GM21723 (cell line): ENCODE results near the gene FSCN2.

Experiments
- ATAC-seq: cut with Tn5 transposase; IDR thresholded peaks from one replicate; pipeline ENCODE4 v1.9.1; 2021; ENCODE audit warnings: mild to moderate bottlenecking, moderate library complexity; ENCODE audit not compliant: unreplicated experiment

FSCN2 gene

DNA sequence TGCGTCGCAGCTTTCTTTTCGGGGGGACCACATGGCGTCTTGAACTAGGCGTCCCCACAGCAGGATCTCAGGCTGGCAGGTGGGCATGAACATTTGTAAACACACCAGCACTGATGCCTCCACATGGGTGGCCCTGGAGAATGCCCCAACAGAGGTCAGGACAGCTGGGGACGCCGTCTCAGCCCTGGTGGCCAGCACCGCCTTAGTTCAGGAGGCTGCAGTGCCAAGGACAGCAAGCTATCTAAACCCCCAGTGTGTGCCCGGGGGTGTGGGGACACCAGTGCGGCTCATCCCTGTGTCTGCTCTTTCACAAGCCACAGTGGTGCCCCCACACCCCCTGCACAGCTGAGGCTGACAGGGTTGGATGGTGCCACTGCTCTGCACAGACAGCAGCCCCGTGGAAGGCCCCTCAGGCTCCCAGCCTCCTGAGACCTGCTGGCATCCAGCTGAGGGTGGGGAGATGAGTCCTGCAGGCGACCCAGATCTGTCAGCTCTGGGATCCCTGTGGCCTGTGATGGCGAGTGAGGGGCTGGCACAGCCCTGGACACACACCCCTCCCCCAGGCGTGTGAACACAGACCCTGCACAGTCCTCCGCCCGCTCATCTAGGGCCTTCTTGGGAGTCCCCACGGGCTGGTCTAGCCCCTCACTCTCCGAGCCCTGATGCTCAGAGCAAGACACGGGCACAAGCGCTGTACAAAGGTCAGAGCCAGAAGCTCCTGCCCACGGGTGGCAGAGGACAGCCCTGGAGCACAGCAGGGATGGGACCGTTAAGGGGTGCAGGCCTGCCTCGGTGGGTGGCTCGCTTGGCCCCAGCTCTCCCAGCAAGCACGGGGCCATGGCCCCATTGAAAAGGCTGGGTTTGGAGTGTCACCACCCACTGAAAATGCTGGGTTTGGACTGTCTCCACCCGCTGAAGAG lies 10.7 kb downstream of the FSCN2 start:
- ATAC-seq = no peak

- ATAC-seq = no peak
Measured at GRCh38 chr17:81539571-81539900, 11.4 kb downstream of the FSCN2 start.

GRCh38 chr17:81539961-81540675 lies 11.9 kb downstream of the FSCN2 start:
- no peak for ATAC-seq

DNA sequence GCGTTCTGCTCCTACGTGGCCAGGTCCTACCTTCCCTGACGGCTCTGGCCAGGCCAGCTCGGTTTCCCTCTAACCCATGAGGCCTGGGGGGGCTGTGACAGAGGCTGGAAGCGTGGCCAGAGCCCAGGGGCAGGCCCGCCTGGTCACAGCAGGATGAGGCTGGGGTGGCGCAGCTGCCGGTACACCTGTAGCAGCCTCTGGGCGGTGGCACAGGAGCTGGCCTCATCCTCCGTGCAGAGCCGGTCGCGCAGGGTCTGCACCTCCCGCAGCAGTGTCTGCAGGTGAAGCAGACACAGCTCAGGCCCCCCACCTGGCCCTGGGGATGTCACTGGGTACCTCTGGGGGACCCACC lies 12.5 kb downstream of the FSCN2 start:
- ATAC-seq = no peak

DNA sequence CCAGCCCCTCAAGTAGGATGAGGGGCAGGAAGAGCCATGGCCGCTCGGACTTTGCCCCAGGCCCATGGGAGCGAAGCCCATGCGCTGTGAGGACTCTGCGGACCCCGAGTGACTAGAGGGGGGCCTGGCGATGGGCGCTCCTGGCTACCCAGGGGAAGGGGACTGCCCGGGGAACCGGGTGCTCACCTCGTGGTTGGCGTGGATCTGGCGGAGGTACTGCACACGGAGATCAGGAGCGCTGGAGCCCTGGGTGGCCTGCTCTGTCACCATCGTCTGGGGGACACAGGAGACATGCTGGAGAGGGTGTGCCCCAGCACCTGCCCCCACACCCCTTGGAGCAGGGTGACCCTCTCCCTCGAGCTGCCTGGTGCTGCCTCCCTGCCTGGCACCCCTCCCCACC lies 12.9 kb downstream of the FSCN2 start:
- no peak for ATAC-seq

DNA sequence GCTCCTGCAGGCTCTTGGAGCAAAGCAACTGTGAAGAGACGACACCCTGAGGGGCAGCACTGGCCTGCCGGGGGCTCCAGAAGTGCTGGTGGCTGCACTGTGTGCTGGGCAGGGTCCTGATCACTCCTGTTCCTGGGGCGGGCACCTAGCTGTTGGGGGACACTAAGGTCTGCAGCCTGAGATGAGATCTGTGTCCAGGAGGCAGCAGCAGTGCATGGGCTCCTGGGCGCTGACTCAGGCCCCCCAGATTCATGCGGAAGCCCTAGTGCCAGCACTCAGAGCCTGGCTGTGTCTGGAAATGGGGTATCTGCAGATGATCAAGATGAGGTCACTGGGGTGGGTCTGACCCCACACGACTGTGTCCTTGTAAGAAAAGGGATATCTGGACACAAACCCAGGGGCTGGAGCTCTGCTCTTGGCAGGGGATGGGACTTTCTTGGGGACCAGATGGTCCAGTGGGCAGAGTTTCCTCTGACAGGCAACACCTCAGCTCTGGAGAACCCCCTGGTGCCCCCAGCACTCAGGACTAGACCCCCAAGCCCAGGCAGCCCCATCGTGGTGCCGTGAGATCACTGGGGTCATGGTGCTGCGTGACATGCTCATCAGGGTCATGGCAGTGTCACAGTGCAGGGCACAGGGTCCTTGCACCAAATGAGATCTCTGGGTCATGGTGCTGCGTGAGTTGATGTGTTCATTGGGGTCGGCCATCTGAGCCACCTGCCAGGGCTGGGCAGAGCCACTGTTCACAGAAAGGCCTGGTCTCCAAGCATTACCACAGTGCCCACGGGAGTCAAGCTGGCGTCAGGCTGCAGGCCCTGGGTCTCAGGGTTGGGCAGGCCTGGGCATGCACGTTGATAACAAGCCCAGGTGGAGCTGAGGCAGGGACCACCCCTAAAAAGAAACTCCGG lies 14.5 kb downstream of the FSCN2 start:
- no peak for ATAC-seq

DNA sequence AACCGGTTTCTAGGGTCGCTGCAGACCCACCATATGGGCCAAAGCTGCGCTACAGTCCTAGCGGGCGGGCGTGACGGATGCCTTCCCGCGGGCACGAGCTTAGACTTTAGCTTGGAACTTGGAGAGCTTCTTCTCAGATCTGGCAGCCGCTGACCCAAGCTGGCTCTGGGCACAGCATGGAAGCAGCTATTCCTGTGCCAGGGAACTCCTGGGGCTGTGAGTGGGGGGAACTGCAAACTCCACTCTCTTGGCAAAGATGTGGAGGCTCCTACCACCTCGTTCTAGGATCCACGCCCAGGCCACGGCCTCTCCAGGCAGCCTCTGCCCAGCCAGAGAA lies 15.1 kb downstream of the FSCN2 start:
- ATAC-seq = no peak

DNA sequence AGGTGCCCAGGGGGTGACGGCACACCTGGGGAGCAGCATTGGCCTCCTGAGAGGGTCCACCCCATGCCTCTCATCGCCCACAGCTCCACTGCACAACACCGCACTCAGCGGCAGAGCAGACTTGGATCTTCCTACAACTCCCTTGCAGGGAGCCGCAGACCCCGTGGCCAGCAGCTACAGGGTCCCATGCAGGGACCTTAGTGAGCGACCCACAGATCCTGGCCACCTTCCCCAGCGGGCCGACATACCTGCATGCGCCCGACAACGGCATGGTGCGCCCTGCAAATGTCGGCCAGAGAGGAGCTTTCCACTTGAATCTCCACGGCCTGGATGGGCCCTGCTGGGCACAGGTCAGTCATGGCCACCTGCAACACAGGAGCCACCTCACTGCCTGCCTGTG lies 15.6 kb downstream of the FSCN2 start:
- ATAC-seq = no peak

DNA sequence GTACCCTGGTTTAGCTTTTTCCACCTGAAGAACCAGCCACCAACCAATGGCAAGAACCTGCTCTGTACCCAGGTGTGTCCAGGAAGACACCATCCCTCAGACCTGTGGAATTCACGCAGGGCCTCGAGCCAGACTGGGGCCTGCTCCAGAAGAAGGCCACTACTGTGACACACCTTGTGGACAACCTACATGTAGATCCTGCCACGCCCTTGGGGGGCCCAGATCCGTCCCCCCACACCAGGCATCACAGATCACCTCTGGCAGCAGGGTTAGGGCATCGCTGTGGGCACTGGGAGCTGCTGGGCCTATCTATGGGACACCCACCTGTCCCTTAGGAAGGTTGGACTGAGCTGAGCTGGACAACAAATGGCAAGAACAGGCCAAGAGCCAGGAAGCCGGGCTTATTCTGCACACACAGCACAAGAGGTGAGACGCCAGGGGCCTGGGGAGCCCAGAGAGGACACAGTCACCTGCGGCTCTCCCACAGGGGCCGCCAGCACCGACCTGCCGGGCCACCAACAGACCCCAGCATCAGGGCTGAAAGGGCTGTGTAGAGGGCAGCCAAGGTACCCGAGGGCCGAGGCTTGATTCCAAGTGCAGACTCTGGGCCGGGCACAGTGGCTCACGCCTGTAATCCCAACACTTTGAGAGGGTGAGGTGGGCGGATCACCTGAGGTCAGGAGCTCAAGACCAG lies 16.3 kb downstream of the FSCN2 start:
- ATAC-seq = no peak

DNA sequence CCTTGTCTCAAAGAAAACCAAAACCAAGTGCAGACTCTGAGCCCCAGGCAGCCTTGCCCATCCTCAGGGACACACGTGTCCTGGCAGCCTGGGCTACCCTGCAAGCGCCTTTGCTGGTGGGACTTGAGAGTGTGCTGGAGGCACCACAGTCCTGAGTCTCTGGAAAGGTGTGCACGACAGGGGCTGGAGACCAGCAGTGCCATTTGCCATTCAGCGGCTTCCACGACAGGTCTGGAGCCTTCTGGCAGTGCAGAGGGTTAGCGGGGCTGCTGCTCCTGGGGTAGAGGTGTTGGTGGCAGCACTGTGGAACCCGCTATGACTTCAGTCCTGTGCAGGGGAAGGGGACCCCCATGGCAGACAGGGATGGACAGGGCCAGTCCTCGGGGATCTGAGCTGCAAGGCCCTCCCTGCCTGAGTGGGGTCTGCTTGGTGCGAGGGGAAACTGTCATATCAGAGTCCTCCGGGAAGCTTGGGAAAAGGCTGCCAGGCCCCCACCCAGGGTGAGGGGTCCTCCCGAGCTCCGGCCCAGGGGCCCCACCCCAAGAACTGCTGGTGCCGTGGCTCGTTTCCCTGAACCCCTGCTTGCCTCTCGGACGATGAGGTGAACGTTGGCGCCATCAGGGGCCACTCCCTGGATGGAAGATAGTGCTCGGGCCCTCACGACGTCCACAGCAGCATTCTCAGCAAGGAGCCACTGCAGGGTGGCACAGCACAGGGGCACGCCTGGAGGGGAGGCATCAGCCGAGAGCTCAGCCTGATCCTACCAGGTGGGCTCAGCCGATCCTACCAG lies 17.2 kb downstream of the FSCN2 start:
- no peak for ATAC-seq

- ATAC-seq = no peak
Measured at GRCh38 chr17:81546906-81547613, 18.9 kb downstream of the FSCN2 start.

DNA sequence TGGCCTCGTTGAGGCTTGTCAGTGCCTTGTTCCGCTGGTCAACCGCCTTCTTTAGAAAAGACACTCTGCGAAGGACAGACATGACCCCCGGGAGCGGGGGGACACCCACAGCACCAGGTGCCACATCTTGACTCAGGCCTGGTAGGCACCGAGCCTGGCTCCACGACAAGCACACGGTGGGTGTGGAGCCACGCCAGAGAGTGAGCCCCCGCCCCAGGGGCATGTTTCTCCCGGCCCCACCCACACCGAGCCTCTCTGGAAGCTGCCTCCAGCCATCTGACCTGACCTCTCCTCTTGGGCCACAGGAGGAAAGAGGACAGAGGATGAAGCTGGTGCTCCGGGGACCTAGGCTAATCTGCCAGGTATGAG lies 19.4 kb downstream of the FSCN2 start:
- ATAC-seq = no peak

DNA sequence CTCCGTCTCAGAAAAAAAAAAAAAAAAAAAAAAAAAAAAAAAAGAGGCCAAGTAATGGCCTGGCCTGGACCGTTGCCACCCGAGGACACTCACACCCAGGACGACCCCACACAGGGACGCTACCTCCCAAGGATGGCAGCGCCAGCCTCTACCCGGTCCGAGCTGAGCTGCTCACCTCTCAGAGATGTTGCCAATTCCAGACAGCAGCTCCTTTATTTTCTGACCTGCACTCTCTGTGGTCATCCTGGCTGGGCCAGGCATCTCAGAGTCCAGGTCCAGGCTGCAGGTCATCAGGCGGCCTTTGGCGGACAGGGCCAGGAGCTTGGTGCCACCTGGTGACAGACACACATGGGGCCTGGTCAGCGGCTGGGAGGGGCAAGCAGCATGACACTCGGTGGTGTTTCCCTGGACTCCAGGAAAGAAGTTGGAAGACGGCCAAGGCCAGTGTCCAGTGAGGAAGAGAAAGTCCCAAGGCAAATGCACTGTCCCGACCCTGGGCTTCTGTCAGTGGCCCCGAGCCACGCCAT lies 20.9 kb downstream of the FSCN2 start:
- no peak for ATAC-seq

DNA sequence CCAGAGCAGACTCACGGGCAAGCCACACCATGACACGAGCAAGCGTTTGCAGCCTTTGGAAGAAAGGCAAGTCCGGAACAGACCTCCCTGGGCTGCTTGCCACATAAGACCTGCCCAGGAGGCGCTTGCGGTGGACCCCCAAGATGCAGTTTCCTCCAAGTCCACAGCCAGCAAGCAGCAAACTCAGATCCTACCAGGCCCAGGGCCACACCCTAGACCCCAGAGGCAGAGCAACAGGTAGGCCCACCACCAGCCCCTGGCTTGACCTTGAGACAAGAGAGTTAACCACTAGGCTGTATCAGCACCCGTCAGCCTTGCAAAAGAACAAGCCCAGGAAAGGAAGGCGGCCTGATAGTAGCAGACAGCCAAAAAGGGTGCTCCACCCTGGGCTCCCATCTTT lies 21.6 kb downstream of the FSCN2 start:
- ATAC-seq = no peak

DNA sequence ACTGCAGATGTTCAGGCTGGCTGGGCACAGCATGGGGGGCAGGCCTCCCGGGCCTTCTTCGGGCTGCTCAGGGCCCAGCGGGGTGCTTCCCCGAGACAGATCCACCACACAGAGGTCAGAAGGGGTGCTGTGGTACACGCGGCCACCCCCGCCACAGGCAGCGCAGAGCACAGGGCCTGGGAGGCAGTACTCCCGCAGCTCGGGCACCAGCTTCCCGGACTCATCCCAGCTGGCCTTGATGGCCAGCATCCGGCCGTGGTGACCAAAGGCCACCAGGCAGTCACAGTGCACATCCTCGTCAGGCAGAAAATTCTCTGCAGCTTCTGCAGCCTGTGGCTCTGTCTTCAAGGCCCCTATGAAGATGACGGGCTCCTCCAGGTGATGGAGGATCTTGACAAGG lies 22.1 kb downstream of the FSCN2 start:
- ATAC-seq = no peak

DNA sequence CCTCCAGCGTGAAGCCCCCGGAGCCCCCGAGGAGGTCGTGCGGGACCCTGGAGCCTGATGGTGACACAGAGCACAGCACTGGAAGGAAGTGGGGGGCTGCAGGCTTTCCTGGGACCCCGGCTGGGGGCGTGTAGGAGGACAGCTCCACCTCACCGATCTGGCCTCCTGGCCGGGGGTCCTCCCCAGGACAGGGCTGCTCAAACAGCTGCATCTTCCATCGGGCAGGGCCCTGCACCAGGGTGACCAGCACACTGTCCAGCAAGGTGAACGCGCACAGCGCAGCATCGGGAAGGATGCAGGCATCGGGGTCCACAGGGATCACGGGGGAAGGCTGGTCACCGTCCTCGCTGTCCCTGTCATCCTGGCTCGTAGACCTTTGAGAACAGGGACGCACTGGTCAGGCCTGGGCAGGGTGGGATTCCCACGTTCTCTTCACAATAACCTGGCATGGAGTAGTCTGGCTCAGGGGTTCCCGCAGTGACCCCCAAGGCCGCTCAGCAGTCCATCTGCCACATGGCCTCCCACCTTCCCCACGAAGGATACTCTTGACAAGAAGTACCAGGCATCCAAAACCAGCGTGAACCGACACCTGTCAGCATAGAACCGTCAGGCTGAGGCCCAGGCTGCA lies 22.8 kb downstream of the FSCN2 start:
- no peak for ATAC-seq

DNA sequence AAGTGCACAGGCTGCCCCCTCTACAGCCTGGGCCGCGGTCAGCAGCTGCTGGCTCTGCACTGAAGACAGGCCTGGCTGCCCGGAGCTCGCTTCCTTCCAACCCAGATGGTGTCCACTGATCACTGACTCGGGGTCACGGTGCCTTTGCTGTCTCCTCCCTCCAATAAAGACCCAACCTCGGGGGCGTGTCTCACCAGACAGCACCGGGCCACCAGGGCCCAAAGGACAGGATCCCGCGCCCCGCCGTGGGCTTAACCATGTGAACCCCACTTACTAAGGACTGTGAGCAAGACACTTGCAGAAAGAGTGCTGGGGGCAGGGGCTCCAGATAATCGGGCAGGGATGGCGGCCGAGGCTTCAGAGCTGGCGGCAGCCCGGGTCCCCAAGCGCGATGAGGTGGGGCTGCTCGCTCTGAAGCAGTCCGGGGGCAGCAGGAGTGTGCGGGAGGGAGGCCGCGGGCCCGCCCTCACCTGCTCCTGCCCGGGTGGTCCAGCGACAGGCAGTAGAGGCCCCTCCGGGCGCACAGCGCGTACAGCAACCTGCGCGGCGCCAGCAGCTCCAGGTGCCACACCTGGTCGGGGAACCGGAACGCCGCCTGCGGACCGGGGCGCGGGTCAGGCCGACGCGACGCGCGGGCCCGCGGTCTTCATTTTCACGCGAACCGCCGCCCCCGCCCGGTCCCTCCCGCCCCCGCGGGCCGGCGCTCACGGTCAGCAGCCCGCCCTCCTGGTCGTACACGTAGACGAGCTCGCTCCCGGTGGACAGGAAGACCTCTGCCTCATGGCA lies 23.5 kb downstream of the FSCN2 start:
- no peak for ATAC-seq
